Astrocyte of the cerebellum (primary cell): Measurements from ENCODE around the gene PARVG.

Experiments used
- DNase-seq: peaks from one replicate; pipeline ENCODE4 v3.0.0-alpha.2; 2011; ENCODE audit warnings: low read depth
- H3K4me3 ChIP-seq: 2 replicates; pipeline ENCODE4 v1.5.1; 2011; ENCODE audit warnings: mild to moderate bottlenecking, low read depth, low read length, moderate library complexity
- in situ Hi-C: cut with HindIII; loops from 2 replicates; pipeline ENCODE4 v1.10.0; 2017; ENCODE audit warnings: low sequenced_read_pairs
- TF ChIP-seq, protein P1 (sequence below): IDR thresholded peaks from 2 replicates; pipeline ENCODE4 v1.5.1; 2012; ENCODE audit warnings: low read length, low read depth, moderate library complexity, mild to moderate bottlenecking; ENCODE audit errors: missing control alignments

PARVG gene

DNA sequence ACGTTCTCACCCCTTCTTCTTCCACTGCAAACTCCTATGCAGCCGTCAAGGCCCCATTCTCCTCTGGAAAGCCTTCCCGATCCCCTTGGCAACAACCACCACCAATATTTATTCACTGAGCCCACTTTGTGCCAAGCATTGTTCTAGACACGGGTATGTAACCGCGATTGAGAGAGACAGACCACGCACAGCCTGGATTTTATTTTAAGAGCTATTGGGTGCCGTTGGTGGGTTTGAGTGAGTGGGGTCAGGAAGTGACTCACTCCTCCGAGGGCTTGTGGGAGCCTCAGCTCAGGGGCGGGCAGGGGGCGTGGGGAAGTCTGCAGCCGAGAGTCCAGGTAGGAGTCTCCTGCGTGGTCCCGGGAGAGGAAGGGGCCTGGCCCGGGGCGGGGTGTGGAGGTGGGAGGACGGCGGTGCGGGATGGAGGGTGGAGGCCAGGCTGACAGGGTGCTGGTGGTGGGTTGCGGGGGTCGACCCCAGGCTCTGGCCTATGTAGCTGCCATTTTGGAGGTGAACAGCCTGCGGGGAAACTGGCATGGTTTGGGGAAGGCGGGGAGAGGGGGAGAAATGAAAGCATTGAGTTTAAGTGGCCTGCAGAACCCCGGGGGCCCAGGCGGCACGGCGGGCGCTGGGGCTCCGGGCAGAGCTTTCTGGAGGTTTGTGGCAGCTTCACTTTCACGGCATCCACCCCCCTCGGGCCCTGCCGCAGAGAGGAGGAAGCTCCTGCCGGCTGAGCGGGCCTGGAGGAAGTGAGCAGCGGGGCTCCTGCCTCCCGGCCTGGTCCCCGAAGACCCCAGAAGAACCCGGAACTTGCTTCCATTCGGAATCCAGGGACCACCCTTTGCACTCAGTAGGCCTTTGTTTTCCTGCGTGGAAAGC, 547 bp downstream of the PARVG start:
- H3K4me3 ChIP-seq: no peak overlapping the region
- no peak for DNase-seq
- TF ChIP-seq, protein P1, sequence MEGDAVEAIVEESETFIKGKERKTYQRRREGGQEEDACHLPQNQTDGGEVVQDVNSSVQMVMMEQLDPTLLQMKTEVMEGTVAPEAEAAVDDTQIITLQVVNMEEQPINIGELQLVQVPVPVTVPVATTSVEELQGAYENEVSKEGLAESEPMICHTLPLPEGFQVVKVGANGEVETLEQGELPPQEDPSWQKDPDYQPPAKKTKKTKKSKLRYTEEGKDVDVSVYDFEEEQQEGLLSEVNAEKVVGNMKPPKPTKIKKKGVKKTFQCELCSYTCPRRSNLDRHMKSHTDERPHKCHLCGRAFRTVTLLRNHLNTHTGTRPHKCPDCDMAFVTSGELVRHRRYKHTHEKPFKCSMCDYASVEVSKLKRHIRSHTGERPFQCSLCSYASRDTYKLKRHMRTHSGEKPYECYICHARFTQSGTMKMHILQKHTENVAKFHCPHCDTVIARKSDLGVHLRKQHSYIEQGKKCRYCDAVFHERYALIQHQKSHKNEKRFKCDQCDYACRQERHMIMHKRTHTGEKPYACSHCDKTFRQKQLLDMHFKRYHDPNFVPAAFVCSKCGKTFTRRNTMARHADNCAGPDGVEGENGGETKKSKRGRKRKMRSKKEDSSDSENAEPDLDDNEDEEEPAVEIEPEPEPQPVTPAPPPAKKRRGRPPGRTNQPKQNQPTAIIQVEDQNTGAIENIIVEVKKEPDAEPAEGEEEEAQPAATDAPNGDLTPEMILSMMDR: no peak
- in situ Hi-C loops: no loop called here

DNA sequence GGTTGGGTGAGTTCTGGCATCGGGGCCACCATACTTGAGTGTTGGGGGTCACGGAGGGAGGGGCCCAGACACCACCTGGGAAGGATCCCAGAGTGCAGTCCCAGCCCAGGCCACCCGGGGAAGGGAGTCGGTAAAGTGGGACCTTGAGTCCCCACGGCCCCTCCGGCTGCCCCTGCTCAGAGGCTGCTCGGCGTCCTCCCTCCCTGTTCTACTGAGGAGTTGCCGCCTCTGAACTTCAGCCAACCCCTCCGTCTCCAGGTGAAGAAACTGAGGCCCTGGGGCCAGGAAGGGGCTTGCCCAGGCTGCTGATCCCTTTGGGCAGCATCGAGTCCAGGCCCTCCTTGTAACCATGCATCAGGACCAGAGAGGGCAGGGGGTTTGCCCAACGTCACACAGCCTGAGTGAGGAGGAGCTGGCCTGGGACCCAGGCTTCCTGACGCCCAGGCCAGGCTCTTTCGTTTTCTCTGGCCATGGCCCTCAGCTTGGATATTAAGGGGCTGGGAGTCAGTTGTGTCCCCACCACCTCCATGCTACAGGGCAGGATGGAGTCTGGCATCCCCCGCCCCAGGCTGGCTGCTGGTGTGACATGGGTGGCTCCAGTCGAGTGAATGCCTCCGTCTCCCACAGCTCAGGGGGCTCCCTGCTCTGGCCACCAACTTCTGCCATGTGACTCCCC, 1.3 kb downstream of the PARVG start:
- in situ Hi-C loops: no loop called here
- TF ChIP-seq, protein P1: no peak
- H3K4me3 ChIP-seq: no peak overlapping the region
- no peak for DNase-seq

DNA sequence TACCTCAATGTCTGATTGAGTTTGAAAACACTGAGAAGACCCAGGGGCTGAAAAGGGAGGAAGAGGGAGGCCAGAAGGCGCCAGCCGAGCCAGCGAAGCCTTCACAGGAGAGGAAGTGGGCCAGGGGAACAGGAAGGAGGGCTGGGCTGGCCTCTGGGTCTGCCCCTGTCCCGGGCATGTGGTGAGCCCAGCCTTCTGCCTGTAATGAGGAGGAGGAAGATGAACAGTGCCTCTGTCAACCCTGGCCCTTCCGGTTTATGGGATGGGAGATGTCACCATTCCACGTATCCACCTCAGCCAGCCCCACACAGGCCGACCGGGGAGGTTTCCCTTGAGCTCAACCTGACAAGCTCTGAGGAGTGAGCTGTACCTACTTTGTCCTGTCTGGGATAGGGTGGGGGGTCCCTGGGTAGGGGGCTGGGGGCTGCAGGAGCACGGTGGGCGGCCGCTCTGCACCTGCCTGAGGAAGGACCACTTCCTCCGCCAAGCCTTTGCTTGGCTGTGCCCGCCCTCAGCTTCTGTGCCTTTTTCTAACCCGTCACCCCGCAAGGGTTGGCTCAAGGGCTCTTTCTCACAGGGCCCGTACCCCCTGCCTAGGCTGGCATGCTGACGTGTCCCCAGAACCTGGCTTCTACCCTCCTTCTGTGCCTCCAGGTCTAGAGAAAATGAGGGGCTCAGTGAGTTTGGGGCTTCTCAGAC, 2.0 kb downstream of the PARVG start:
- H3K4me3 ChIP-seq: no peak overlapping the region
- DNase-seq: no peak
- TF ChIP-seq, protein P1: no peak
- in situ Hi-C loops: no loop called here

DNA sequence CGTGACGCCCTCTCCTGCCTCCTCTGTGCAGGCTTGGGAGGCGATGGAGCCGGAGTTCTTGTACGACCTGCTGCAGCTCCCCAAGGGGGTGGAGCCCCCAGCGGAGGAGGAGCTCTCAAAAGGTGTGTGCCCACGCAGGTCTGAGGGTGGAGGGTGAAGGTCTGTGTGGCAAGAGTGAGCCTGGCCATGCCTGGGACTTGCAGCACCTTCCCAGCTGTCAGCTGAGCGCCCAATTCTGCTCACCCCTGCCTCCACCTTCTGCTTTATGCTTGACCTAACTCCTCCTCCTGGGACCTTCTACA, 2.5 kb downstream of the PARVG start:
- TF ChIP-seq, protein P1: no peak
- in situ Hi-C loops: no loop called here
- no peak for DNase-seq
- no peak overlapping the region for H3K4me3 ChIP-seq

DNA sequence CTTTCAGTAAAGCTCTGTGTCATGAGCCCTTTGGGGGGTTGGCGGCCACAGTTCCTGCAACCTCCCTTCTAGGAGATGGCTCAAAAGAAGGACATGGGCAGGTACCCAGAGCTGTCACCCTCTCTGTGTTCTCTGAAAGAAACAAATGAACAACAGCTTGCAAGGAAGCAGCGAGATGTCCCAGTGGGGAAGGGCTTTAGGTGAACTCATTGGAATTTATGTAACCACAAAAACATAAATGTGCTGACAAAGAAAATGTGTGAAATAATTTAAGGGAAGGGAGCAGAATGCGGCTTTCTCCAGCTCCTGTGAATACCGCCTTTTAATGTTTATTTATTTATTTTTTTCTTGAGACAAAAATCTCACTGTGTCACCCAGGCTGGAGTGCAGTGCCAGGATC, 3.3 kb downstream of the PARVG start:
- DNase-seq: peak; percentile 54
- in situ Hi-C loops: no loop called here
- TF ChIP-seq, protein P1: no peak
- H3K4me3 ChIP-seq: no peak overlapping the region

DNA sequence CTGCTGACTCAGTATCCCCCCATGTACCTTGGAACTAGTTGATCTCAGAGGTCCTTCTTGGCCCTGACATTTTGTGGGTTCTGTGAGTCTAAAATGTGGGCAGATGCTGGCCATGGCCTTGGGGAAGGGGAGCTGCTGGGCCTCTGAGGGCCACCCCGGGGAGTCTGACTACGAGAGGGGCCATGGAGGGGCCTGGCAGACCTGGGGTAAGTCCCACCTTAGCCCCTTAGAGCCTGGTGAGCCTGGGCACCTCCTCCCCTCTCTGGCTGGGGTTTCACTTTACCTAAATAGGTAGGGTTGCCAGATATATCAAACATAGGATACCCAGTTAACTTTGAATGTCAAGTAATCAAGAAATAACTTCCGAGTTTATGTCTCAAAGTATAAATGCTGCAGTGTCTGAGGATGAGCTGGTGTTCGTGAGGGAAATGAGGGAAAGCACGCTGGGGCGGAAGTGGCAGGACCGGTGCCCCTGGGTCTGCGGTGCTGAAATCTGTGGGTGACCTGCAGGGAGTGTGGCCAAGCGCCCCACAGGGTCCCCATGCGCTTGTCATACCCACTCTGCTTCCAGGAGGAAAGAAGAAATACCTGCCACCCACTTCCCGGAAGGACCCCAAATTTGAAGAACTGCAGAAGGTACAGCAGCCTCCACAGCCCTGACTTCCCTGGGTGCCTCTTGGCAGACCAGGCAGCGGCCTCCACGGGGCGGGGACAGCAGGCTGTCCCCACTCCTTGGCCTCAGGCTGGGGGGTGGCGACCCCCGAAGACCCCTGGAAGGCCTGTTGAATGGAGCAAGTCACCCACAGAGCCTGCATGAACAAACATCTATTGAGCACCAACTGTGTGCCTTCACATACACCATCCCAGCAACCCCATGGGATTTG, 4.8 kb downstream of the PARVG start:
- in situ Hi-C loops: no loop called here
- no peak for DNase-seq
- no peak overlapping the region for H3K4me3 ChIP-seq
- TF ChIP-seq, protein P1: no peak
